Endothelial cell of umbilical vein (primary cell): Measurements from ENCODE around the gene AXDND1. TPM values are rescaled to one million over a fixed set of nuclear protein-coding genes. Genes with fewer than 3 reads are reported as not detected.

Experiments used
- BruUV-seq: library from RNA; stranded (reverse); fragments of 400-500 nt; replicated peaks from 2 replicates; lab custom pipeline; 2021; lab: Mats Ljungman, UMichigan
- CTCF ChIA-PET: fragments of 300-600, 350-600 bp; sonication (Branson Sonifier 250); formaldehyde crosslinking; loops from one replicate; lab custom pipeline; 2021; ENCODE audit warnings: antibody characterized with exemption, inconsistent platforms; lab: Charles Lee
- POLR2A ChIA-PET: fragments of 300-600, 350-600 bp; sonication (Branson Sonifier 250); formaldehyde crosslinking; loops from one replicate; lab custom pipeline; 2021; ENCODE audit warnings: antibody characterized with exemption, inconsistent platforms; lab: Charles Lee
- DNase-seq: peaks from one replicate; pipeline ENCODE4 v3.0.0-alpha.2; 2011; ENCODE audit warnings: low read depth, low spot score
- FAIRE-seq: peaks from 2 replicates; lab custom pipeline; 2011; peaks lifted over from hg19 to GRCh38; lab: Jason Lieb, UNC
- H2AFZ ChIP-seq: 2 replicates; pipeline ENCODE4 v1.6.0; 2012; ENCODE audit warnings: low read depth, low read length, control low read depth, inconsistent platforms
- H3K27ac ChIP-seq: 2 replicates; pipeline ENCODE4 v1.5.1; 2011; ENCODE audit warnings: low read depth, mild to moderate bottlenecking, control low read depth, low read length, moderate library complexity; ENCODE audit not compliant: insufficient read depth
- H3K27me3 ChIP-seq, 2 experiments: 2 replicates each; pipeline versions ENCODE4 v1.6.0 to v1.6.1; 2011; ENCODE audit warnings: low read length in 2 of 2, mixed read lengths in 1 of 2; ENCODE audit not compliant: control insufficient read depth in 2 of 2, insufficient read depth in 2 of 2
- H3K36me3 ChIP-seq, 2 experiments: 2 replicates in 1 of 2; 3 replicates in 1 of 2; pipeline ENCODE4 v1.5.1; 2011; ENCODE audit warnings: low read length in 2 of 2, mild to moderate bottlenecking in 1 of 2, moderate library complexity in 1 of 2; ENCODE audit not compliant: control insufficient read depth in 2 of 2, insufficient read depth in 2 of 2; ENCODE audit errors: extremely low read depth in 1 of 2
- H3K4me1 ChIP-seq: 3 replicates; pipeline ENCODE4 v1.5.1; 2011; ENCODE audit warnings: mild to moderate bottlenecking, low read length; ENCODE audit not compliant: control insufficient read depth, insufficient read depth; ENCODE audit errors: extremely low read depth
- H3K4me2 ChIP-seq: 2 replicates; pipeline ENCODE4 v1.6.1; 2011; ENCODE audit warnings: low read length, control low read depth, mixed read lengths; ENCODE audit not compliant: insufficient read depth
- H3K4me3 ChIP-seq, 3 experiments: fragments of 200-600 bp in 1 of 3; sonication (generic), shearing (Covaris generic) in 1 of 3; replicated peaks in 1 of 3; 2 replicates each; pipeline ENCODE4 v1.5.1; 2011 to 2016; ENCODE audit warnings: control low read depth in 3 of 3, low read length in 3 of 3, mild to moderate bottlenecking in 2 of 3, inconsistent platforms in 1 of 3, low read depth in 1 of 3, moderate library complexity in 1 of 3; ENCODE audit not compliant: insufficient read depth in 1 of 3
- H3K79me2 ChIP-seq: 2 replicates; pipeline ENCODE4 v1.6.0; 2012; ENCODE audit warnings: low read length, inconsistent platforms; ENCODE audit not compliant: control insufficient read depth, insufficient read depth
- H3K9ac ChIP-seq: replicated peaks from 2 replicates; pipeline ENCODE3; 2011; ENCODE audit warnings: low read length, control low read depth; ENCODE audit not compliant: insufficient read depth; ENCODE audit errors: extremely low read depth
- H3K9me1 ChIP-seq: replicated peaks from 3 replicates; pipeline ENCODE4 v1.6.0; 2011; ENCODE audit warnings: mild to moderate bottlenecking, low read length; ENCODE audit not compliant: control insufficient read depth, insufficient read depth; ENCODE audit errors: extremely low read depth
- H3K9me3 ChIP-seq: replicated peaks from 2 replicates; pipeline ENCODE4 v1.5.1; 2012; ENCODE audit warnings: low read length, inconsistent platforms; ENCODE audit not compliant: control insufficient read depth, insufficient read depth
- H4K20me1 ChIP-seq: replicated peaks from 2 replicates; pipeline ENCODE3; 2011; ENCODE audit warnings: mild to moderate bottlenecking, low read length; ENCODE audit not compliant: control insufficient read depth, insufficient read depth; ENCODE audit errors: extremely low read depth
- CTCF ChIP-seq, 2 donors: IDR thresholded peaks; 1 replicate in 1 of 2; 2 replicates in 1 of 2; pipeline ENCODE4 v1.5.1; 2011; ENCODE audit warnings: low read length in 2 of 2, mild to moderate bottlenecking in 2 of 2, moderate library complexity in 2 of 2, control low read depth in 1 of 2, inconsistent platforms in 1 of 2, low read depth in 1 of 2; ENCODE audit not compliant: insufficient read depth in 1 of 2; ENCODE audit errors: extremely low read depth in 1 of 2
- GATA2 ChIP-seq: IDR thresholded peaks from 2 replicates; pipeline ENCODE4 v1.7.0; 2011; ENCODE audit warnings: low read depth, mild to moderate bottlenecking, moderate library complexity, mixed read lengths, low read length; ENCODE audit not compliant: insufficient read length, insufficient read depth
- JUN ChIP-seq: IDR thresholded peaks from 2 replicates; pipeline ENCODE4 v1.6.1; 2011; ENCODE audit warnings: borderline replicate concordance, low read depth; ENCODE audit not compliant: insufficient read length, insufficient read depth
- MYC ChIP-seq: IDR thresholded peaks from one replicate; pipeline ENCODE4 v1.6.1; 2011; ENCODE audit warnings: mild to moderate bottlenecking, low read depth, low read length
- dilution Hi-C: fragments of 300-500 bp; cut with MboI; formaldehyde crosslinking; loops from one replicate; pipeline ENCODE4 v1.15.0; 2019; ENCODE audit warnings: low sequenced_read_pairs; ENCODE audit not compliant: extremely low pct_ligation_motif_present
- intact Hi-C: fragments of 100-400 bp; cut with micrococcal nuclease; formaldehyde crosslinking; loops from one replicate; pipeline ENCODE4 v1.10.0; 2022
- polyA plus RNA-seq, 4 experiments: library from polyadenylated mRNA; depleted of rRNA in 3 of 4; stranded (reverse) in 3 of 4; unstranded in 1 of 4; fragments of >200 nt; gene quantifications; 2 replicates each; pipeline versions ENCODE4 v1.2.1 to v1.2.3, GENCODE V29; 2011 to 2012; ENCODE audit warnings: missing spikeins in 1 of 4
- total RNA-seq: library from RNA; stranded (reverse); gene quantifications from 2 replicates; pipeline ENCODE4 v1.2.3, GENCODE V29; 2021
- TF ChIP-seq, protein P1 (sequence below): IDR thresholded peaks from 2 replicates; pipeline ENCODE4 v1.6.1; 2011; ENCODE audit not compliant: insufficient read depth, insufficient read length

The AXDND1 gene
- total and polyA plus RNA-seq, 2 donors (not counting 3 experiments of a cell fraction or from before 2014, with no cell fraction given), result 0.17 TPM; not detected in 1

- ChIA-PET CTCF (interaction anchor here (0.6 to 1.9 kb wide), 11 partner anchors 8 to 348 kb away, joined by 3 to 17 read pairs (median 3); partner anchors contain the start of gene TDRD5), POLR2A (no interaction called here)
- Histone ChIP-seq H3K27ac (no peak overlapping the region), H3K9me1 (no peaks in the 10 kb centered on the region), H3K4me1 (no peaks in the 10 kb centered on the region), H2AFZ (no peak overlapping the region), H3K9me3 (no peaks in the 10 kb centered on the region), H3K36me3 (no peaks in the 10 kb centered on the region), H3K27me3 (peaks cover 3 to 9% of the 10 kb centered on the region in 2 experiments), H4K20me1 (no peaks in the 10 kb centered on the region), H3K9ac (no peak overlapping the region), H3K79me2 (no peaks in the 10 kb centered on the region), H3K4me2 (no peak overlapping the region), H3K4me3 (no peak overlapping the region)
- no peak for FAIRE-seq
- BruUV-seq, result no TSS peak
- TF ChIP-seq CTCF (IDR thresholded peaks at IDR 0.05; ENCODE audit: extremely low read depth in 1 of 2, insufficient read depth in 1 of 2, low read depth in 1 of 2, low read length in 2 of 2), result peak in 1 of 2 donors; percentile 28
- no peak for TF ChIP-seq GATA2
- TF ChIP-seq JUN, result no peak
- no peak for TF ChIP-seq MYC
- TF ChIP-seq, protein P1, sequence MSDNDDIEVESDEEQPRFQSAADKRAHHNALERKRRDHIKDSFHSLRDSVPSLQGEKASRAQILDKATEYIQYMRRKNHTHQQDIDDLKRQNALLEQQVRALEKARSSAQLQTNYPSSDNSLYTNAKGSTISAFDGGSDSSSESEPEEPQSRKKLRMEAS, result no peak
- dilution Hi-C loops (no loop called here), intact Hi-C loops (loop anchor here (10.0 kb wide), 2 partner anchors 215 to 345 kb away; no protein-coding TSS in a partner anchor)
- DNase-seq, result peak; percentile 40
Measured at GRCh38 chr1:179599623-179600249, 234.0 kb downstream of the AXDND1 start.
